Measurements from ENCODE around the gene NIPA2.

The NIPA2 gene

GRCh38 chr15:22912256-22912655, 73.8 kb downstream of the NIPA2 start:
- no peak for FAIRE-seq

GRCh38 chr15:22913646-22914380, 75.3 kb downstream of the NIPA2 start:
- no peak for TF ChIP-seq POLR2A (IDR thresholded peaks at IDR 0.05; ENCODE audit: low read depth, low read length)
- TF ChIP-seq TAF1 (IDR thresholded peaks at IDR 0.05; ENCODE audit: borderline replicate concordance, low read depth, low read length): no peak
- TF ChIP-seq POLR2AphosphoS5 (IDR thresholded peaks at IDR 0.05; ENCODE audit: low read depth, low read length): no peak
- DNase-seq (ENCODE audit: insufficient read length) (no peak), FAIRE-seq (no peak)

More at GRCh38 chr15:22912256-22912655, 73.8 kb downstream of the NIPA2 start:
- no peak for DNase-seq (ENCODE audit: insufficient read length)
- TF ChIP-seq POLR2A (IDR thresholded peaks at IDR 0.05; ENCODE audit: low read depth, low read length): no peak
- TF ChIP-seq POLR2AphosphoS5 (IDR thresholded peaks at IDR 0.05; ENCODE audit: low read depth, low read length): no peak
- TF ChIP-seq TAF1 (IDR thresholded peaks at IDR 0.05; ENCODE audit: borderline replicate concordance, low read depth, low read length): no peak

DNA sequence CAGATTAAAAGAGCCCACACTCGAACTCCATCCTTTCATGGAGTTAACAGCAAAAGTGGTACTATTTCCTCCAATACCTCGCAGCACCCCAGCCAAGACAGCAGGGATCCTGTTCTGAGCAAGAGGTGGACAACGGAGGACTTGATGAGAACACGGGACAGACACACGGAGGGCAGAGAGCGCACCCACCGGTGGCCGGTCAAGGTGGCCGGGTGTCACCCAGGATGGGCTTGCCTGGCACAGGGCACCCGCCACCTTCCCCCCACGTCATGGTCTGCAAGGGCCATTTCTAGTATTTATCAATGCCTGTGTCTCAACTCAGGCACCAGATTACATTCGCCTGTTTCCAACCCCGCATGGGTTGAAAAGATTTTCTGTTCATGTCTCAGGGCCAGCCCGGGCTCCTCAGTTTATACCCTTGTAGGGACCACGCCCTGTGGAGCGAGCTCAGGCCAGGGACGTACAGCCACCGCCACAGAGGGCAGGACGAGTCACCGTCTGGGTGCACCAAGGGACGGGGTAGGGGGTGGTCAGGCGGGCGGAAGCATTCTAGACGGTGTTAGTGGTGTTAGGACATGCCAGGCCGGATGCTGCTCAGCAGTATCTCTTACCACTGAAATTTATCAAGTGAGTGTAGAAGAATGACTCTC, 77.5 kb downstream of the NIPA2 start:
- FAIRE-seq: no peak
- TF ChIP-seq TAF1 (IDR thresholded peaks at IDR 0.05; ENCODE audit: borderline replicate concordance, low read depth, low read length) (no peak), POLR2A (IDR thresholded peaks at IDR 0.05; ENCODE audit: low read depth, low read length) (no peak), POLR2AphosphoS5 (IDR thresholded peaks at IDR 0.05; ENCODE audit: low read depth, low read length) (no peak)
- no peak for DNase-seq (ENCODE audit: insufficient read length)

GRCh38 chr15:22916606-22917350, 78.3 kb downstream of the NIPA2 start:
- TF ChIP-seq TAF1 (IDR thresholded peaks at IDR 0.05; ENCODE audit: borderline replicate concordance, low read depth, low read length) (no peak), POLR2A (IDR thresholded peaks at IDR 0.05; ENCODE audit: low read depth, low read length) (no peak), POLR2AphosphoS5 (IDR thresholded peaks at IDR 0.05; ENCODE audit: low read depth, low read length) (no peak)
- DNase-seq (ENCODE audit: insufficient read length) (no peak), FAIRE-seq (no peak)

DNA sequence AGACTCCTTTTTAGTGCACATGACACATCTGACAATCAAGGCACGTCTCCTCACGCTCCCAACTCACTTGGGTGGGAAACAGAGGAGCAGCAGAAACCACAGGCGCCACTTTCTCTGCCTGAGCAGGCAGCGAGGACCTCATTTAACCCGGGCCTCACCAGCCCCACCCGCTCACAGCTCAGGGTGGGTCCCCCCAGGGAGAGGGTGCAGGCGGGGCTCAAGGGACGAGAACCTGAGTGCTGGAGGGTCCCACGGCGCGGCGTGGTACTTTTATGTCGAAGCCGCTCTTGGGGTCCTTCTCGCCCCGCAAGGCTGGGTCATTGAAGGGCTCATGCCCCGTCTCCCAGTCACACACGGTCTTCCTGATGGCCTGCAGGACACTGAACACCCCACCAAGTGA, 79.1 kb downstream of the NIPA2 start:
- TF ChIP-seq POLR2A (IDR thresholded peaks at IDR 0.05; ENCODE audit: low read depth, low read length): no peak
- TF ChIP-seq POLR2AphosphoS5 (IDR thresholded peaks at IDR 0.05; ENCODE audit: low read depth, low read length): no peak
- TF ChIP-seq TAF1 (IDR thresholded peaks at IDR 0.05; ENCODE audit: borderline replicate concordance, low read depth, low read length): no peak
- FAIRE-seq (no peak), DNase-seq (ENCODE audit: insufficient read length) (no peak)
